HG03469 (cell line): Measurements from ENCODE around the gene MPL.
"Not testable (repeated sequence)": the region's sequence is repeated elsewhere in the genome, so short reads cannot be mapped to it uniquely, and the experiment has no call there.

ENCODE experiments used
- ATAC-seq: cut with Tn5 transposase; IDR thresholded peaks from one replicate; pipeline ENCODE4 v1.9.1; 2021; ENCODE audit warnings: mild to moderate bottlenecking, moderate library complexity, moderate number of reproducible peaks; ENCODE audit not compliant: unreplicated experiment

Gene MPL

DNA sequence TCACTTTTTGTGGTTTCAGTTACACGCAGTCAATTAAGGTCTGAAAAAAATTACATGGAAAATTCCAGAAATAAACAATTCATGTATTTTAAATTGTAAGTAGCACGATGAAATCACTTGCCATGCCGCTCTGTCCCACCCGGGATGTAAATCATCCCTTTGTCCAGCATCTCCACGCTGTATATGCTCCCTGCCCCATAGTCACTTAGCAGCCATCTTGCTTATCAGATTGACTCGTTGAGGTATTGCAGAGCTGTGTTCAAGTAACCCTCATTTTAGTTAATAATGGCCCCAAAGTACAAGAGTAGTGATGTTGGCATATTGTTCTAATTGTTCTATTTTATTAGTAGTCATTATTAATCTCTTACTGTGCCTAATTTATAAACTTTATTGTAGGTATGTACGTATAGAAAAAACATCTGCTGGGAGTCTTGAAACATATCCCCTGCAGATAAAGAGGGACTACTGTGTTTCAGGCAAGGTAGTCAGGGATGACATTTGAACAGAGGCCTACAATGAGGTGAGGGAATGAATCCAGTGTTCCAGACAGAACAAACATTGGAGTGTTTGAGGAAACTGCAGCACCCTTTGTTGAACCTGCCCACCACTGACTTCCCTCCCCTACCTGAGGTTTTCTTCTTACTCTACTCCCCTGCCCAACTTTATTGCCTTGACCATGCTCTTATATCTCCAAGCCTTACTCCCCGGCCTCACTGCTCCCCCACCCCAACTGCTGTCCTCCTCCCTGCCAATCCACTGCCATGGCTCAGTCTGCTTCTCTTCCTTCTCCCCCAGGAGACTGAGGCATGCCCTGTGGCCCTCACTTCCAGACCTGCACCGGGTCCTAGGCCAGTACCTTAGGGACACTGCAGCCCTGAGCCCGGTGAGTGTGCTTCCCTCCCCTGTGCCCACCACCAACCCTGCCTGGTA, 14.1 kb downstream of the MPL start:
- ATAC-seq = no peak

DNA sequence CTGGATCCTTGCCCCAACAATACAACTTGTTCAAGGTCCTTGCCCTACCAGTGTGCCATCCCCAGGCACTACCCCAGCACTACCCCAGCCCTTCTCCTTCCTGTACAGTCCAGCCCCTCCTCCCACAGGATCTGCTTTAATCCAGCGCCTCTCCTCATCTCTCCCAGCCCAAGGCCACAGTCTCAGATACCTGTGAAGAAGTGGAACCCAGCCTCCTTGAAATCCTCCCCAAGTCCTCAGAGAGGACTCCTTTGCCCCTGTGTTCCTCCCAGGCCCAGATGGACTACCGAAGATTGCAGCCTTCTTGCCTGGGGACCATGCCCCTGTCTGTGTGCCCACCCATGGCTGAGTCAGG, 14.7 kb downstream of the MPL start:
- no peak for ATAC-seq

DNA sequence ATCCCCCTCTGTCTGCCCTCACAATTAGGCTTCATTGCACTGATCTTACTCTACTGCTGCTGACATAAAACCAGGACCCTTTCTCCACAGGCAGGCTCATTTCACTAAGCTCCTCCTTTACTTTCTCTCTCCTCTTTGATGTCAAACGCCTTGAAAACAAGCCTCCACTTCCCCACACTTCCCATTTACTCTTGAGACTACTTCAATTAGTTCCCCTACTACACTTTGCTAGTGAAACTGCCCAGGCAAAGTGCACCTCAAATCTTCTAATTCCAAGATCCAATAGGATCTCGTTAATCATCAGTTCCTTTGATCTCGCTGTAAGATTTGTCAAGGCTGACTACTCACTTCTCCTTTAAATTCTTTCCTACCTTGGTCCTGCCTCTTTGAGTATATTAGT, 15.3 kb downstream of the MPL start:
- no peak for ATAC-seq

DNA sequence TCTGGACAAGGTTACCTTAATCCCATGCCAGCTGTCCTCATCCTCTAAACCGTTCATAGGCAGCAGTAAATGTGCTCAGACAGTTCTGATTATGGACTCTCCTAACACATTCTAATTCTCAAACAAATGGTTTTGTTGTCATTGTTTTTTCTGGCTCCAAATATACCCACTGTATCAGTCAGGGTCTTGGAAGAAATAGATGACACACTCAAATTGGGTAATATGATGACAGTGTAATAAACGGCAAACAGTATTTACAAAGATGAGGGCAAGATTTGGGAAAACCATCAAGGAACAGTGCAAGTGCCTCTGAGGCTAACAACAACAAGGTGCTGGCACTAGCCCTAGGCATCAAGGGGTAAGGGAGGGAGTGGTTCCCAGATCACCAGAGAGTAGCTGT, 16.9 kb downstream of the MPL start:
- ATAC-seq = no peak

DNA sequence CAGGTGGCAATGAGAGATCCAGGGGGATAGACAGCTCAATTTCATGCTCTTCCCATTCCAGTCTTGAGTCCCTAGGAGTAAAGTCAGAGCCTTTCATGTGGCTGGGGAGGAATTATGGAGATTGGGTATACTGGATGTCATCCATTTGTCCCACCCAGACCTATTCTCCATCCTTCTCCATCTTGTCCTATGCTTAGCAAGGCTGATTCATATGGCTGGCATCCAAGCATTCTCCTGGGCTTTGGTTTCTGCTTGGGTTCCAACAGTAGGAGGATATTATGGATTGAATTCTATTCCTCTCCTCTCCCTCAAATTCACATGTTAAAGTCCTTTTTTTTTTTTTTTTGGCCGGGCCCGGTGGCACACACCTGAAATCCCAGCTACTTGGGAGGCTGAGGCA, 17.3 kb downstream of the MPL start:
- ATAC-seq = no peak

DNA sequence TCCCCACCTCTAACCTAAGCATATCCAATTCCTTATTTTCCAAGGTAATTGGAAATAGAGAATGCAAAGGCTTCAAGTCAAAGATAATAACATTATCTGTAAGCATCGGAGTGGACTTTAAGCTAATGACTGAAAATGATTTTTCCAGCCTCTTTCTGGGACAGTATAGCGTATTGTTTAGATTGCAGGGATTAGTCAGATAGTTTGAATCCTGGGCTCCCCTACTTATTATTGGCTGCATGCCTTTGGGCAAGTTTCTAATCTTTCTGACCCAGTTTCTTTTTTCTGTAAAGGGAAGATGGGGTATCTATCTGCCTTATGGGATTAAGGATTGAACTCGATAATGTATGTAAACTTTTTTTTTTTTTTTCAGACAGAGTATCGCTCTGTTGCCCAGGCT, 19.6 kb downstream of the MPL start:
- ATAC-seq = no peak

DNA sequence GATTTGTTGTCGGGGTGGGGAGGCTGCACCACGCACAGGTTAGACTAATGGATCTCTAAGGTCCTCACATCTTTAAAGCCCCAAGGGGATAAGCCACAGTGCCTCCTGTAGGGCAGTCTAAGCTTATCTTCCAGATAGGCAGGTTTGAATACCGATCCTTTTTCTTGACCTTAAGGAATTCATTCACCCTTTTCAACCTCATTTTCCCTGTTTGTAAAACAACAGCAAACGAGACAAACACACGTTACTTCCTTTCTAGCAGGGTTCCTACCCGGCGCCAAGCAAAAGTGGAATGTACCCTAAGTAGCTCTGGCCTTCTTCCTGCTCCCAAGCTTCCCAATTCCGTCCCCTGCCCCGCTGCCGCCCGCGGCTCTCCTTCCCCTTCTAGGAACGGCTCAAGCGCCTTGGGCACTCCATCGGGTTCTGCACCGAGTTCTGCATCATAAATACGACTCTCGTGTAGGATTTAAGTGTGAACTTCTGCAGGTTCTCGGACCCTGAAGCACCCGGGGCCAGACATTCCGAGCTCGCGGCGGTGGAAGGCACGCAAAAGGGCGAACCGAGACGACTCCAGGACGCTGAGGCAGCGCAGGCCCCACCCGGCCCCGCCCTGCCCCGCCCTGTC, 20.6 kb downstream of the MPL start:
- ATAC-seq = no peak

DNA sequence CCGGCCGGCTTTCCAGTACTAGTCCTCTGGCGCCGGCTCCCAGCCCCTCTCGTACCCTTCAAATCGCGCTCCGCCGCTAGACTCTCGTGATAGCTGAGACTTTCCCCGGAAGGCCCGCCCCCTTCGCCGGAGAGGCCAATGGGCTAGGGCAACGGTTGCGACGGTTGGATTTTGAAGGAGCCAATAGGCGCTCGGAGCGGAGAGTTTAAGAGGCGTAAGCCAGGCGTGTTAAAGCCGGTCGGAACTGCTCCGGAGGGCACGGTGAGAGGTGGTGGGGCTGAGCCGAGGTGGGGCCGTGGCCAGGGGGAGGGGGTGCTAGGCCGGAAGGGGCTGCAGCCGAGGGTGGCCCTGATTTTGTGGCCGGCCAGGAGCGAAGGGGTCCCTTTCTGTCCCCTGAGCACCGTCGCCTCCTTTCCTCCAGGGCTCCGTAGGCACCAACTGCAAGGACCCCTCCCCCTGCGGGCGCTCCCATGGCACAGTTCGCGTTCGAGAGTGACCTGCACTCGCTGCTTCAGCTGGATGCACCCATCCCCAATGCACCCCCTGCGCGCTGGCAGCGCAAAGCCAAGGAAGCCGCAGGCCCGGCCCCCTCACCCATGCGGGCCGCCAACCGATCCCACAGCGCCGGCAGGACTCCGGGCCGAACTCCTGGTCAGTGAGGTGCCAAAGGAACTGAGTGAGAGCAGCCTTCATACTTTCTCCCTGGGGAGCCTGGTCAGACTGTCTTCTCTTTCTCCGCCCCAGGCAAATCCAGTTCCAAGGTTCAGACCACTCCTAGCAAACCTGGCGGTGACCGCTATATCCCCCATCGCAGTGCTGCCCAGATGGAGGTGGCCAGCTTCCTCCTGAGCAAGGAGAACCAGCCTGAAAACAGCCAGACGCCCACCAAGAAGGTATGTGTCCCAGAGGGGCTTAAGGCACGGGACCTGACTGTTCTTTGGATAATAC, 21.4 kb downstream of the MPL start, which contains the start of gene CDC20:
TSS of gene CDC20 (plus strand) at position 236 of the 948 bp plus-strand sequence. CDS start at position 471, 235 bp downstream.
- peak; percentile 77 for ATAC-seq

DNA sequence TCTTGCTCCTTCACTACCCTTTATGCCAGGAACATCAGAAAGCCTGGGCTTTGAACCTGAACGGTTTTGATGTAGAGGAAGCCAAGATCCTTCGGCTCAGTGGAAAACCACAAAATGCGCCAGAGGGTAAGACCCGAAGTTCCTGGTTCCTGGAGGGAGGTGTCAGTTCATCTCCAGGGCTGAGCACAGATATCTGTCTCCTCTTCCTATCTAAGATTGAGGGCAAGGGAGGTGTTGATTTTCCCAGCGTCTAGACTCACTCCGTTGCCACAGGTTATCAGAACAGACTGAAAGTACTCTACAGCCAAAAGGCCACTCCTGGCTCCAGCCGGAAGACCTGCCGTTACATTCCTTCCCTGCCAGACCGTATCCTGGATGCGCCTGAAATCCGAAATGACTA, 22.1 kb downstream of the MPL start:
- no peak for ATAC-seq

DNA sequence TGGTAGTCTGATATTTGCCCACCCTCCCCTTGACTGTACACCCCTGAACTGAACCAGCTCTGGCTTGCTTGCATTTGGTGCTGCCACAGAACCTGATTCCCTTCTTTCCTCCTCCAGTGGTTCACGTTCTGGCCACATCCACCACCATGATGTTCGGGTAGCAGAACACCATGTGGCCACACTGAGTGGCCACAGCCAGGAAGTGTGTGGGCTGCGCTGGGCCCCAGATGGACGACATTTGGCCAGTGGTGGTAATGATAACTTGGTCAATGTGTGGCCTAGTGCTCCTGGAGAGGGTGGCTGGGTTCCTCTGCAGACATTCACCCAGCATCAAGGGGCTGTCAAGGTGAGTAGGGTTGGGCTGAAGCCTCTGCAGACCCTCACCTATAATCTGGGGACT, 23.0 kb downstream of the MPL start:
- ATAC-seq = no peak

DNA sequence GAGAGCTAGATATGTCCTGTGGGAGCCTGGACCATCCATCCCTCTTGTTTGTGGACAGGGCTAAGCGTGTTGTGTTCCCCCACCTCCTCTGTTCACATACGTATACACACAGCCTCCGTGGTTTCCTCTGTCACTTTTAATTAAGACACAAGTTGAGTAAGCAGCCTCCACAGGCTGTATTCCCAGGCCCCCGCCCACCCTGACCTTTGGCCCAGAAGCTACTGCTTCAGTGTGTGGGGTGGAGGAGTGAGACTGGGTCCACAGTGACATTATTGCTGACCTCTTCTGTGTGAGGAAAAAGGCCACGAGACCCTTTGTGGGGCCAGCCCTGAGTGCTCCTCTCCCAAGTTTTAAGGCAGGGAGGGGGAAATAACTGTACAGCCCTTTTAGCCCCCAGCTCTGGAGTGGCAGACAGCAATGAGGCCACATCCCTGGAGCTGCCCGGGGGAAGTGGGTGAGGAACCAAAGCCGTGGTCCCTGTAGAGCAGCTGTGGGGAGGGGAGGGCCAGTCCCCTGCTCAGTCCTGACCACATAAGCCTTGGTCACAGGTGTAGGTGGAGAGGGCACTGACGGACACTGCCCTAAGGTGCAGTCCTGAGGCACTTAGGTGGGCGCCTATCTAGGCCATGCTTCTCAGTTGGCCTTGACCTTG, 25.8 kb downstream of the MPL start:
- no peak for ATAC-seq

DNA sequence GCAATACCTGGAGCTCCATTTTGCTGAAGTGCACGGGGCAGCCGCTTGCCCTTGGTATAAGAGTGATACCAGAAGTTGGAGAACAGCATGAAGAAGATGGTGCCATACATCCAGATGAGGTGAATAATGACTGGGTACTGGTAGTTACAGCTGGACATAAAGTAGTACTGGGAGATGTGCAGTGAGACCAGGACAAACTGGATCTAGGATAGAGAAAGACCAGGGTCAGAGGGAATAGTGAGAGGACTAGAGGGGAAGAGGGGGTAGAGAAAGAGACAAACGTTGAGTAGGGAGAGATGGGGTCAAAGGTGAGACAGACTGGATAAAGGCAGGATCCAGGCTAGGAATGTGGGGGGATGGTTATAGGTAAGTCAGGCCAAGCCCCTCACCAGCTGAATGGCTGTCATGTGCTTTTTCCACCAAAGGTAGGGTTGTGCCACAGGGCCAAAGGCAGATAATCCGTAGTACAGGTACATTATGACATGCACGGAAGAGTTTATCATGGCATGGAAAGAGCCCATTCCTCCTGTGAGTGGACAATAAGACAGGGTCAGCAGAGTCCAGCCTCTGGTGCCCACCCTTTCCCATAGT, 26.4 kb downstream of the MPL start:
- no peak for ATAC-seq

DNA sequence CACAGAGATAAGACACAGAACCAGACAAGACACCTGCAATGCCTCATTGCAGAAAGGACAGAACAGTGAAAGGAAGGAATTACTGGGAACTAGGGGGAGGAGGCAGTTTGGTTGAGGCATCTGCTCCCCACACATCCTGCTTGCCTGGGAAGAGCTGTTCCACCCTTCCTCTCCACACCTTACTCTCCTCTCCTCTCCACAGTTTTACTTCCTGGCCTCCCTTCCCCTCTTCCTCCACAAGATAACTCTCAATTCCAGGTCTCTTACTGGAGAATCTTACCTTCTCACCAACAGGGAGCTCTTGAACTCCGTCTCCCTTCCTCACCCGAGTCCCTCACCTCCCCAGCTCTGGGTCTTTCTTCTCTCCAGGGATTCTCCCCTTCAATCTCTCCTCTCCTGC, 28.1 kb downstream of the MPL start:
- ATAC-seq = no peak

DNA sequence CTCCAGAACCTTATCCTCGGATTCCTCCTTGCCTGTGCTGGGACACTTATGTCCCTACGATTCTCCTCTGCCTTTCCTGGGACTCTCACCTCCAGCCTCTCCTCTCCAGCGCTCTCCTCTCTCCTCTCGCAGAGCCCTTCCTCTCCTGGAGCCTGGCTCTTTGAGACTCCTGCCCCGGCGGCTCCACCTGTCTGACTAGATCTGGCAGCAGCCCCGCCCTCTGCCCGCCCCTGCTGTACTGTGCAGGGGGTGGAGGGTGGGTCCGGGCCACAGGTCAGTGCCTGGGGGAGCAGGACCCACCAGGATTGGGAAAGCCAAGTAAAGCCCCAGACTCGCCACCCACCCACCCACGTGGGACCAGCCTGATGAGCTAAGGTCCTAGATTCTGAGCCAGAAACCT, 28.6 kb downstream of the MPL start:
- no peak for ATAC-seq

DNA sequence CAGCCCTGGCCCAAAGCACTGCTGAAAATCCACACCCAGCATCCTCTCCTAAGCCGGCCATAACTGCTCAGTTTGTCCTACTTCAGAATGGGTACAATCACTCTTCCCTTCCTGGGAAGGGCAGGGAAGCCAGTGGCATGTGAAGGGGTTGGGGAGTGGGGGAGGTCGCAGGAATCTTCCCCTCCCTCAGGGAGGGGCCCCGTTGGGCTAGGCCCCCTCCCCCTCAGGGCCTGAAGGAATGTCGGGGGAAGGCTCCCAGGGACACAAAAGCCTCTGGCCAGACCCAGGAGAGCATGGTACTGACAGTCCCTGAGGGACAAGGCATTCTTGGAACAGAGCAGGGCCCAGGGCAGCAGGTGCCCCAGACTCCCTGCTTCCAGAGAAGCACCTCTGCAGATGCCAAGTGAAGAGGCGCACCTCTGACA, 29.0 kb downstream of the MPL start:
- ATAC-seq = no peak

DNA sequence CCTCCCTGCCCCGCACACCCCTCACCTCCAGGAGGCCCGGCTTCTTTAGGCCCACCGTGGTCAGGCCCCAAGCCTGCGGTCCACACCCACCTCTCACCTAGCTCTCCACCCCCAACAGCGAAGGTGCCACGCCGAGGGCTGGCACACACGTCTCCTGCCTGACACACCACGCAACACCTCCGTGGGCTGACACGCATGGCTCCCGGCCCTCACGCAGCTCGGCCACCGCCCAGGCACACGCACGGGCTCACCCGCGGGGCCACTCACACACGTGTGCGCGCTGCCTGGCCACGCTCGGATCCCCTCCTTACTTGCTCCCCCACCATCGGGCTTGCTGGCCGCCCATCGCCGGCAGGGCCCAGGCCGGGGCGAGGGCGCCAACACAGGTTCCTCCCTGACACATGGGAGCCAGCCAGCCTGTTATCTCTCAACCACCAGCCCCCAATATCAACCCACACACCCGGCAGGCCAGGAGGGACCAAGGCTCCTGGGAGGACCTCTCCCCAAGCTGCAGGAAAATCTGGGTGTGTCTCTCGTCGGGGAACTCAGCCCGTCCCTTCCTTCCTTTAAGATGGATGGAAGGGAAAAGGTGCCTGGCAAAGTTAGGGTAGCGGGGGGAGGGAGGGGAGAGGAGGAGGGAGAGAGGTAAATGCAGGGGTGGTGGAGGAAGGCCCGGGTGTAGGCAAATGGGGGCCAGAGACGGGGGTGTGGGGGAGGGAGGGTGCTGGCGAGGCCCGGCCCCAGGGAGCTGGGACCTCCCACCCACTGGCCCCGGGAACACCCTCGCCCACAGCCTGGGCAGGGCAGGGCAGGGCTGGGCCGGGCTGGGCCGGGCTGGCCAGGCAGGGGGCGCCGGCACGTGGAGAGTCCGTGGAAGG, 29.6 kb downstream of the MPL start:
- no peak for ATAC-seq

DNA sequence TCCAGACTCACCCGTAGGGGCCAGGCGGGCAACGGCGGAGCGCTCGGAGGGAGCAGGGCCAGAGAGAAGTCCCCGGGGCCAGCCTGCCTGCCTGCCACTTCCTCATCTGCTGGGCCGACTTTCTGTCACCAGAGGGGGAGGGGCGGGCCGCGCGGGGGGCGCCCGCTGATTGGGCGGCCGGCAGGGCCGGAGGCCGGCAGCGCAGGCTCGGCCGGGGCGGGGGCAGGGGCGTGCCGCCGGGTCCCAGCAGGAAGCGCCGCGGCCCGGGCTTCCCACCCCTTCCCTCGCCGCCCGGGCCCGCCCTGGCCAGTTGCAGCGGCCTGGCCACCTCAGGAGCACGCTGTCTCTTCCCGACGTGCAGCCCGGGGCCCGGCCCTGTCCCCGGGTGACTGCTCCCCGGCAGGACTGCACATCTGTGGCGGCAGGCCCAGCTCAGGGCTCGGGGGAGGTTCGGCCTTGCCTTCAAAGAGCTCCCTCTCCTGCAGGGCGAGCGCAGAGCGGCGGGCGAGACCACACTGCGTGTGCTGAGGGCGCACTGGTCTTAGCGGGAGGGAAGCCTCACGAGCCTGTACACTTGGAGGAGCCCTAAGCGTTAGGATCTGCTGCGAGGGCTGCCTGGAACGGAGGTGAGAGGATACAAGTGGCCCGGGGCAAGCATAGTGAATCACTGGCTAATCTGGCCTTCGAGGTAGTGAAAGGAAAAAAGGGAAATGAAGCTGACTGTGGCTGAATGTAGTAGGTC, 30.5 kb downstream of the MPL start, which contains the start of gene ELOVL1:
TSS of gene ELOVL1 (minus strand) at position 108 of the 742 bp plus-strand sequence. CDS start 2,402 bp downstream, outside the sequence.
- ATAC-seq = no peak

DNA sequence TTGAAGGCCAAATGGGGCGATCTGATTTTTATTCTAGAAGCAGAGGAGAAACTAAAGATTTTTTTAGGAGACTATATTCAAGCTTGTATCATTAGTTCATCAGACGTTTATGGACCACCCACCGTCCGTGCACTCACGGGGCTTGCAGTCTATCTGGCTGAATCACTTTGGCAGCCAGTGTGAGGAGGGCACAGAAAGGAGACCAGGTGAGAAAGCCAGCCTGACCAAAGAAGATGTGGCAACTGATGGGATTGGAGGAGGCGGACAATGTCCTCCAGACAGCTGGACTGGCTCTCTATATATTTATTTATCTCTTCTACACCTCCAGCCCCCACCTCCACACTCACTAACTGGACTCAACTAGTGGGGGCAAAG, 31.0 kb downstream of the MPL start:
- no peak for ATAC-seq

DNA sequence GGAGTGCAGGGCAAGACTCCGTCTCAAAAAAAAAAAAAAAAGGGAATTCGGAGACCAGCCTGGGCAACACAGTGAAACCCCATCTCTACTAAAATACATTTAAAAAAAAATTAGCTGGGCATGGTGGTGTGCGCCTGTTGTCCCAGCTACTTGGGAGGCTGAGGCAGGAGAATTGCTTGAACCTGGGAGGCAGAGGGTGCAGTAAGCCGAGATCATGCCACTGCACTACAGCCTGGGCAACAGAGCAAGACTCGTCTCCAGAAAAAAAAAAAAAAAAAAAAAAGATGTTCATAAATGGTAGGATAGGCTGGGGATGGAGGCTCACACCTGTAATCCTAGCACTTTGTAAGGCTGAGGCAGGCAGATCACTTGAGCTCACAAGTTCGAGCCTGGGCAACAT, 32.2 kb downstream of the MPL start:
- ATAC-seq = not testable (repeated sequence)
